ENCODE data around the gene TPST2.
"Not testable (repeated sequence)": the region's sequence is repeated elsewhere in the genome, so short reads cannot be mapped to it uniquely, and the experiment has no call there.

Gene TPST2

GRCh38 chr22:26528518-26528917, 61.4 kb downstream of the TPST2 start:
- not testable (repeated sequence) for DNase-seq

- peak; percentile 42 for DNase-seq
These were observed 62.1 kb downstream of the TPST2 start for GRCh38 chr22:26527574-26528465.

- DNase-seq: no peak
These were observed 62.8 kb downstream of the TPST2 start for GRCh38 chr22:26527167-26527566.

- no peak for DNase-seq
These were observed 63.9 kb downstream of the TPST2 start for GRCh38 chr22:26525946-26526564.

- no peak for DNase-seq
These were observed 65.1 kb downstream of the TPST2 start for GRCh38 chr22:26524870-26525269.

GRCh38 chr22:26522592-26522991, 67.3 kb downstream of the TPST2 start:
- no peak for DNase-seq

- no peak for DNase-seq
These were observed 67.9 kb downstream of the TPST2 start for GRCh38 chr22:26522012-26522411.

- DNase-seq: no peak
These were observed 72.5 kb downstream of the TPST2 start for GRCh38 chr22:26517429-26517828.

- no peak for DNase-seq
These were observed 73.4 kb downstream of the TPST2 start for GRCh38 chr22:26516503-26516902.

GRCh38 chr22:26515931-26516330, 74.0 kb downstream of the TPST2 start:
- no peak for DNase-seq

GRCh38 chr22:26514419-26515161, 75.3 kb downstream of the TPST2 start:
- DNase-seq: no peak

GRCh38 chr22:26513838-26514237, 76.1 kb downstream of the TPST2 start:
- DNase-seq: no peak

- peak; percentile 97 for DNase-seq
These were observed 77.7 kb downstream of the TPST2 start, which contains the start of gene TFIP11 for GRCh38 chr22:26512149-26512793. Gene TFIP11, minus strand, starts transcription at chr22:26512473. Its CDS starts 2,201 bp downstream, at chr22:26510272.

GRCh38 chr22:26508148-26508547, 81.8 kb downstream of the TPST2 start:
- no peak for DNase-seq

GRCh38 chr22:26503758-26504157, 86.2 kb downstream of the TPST2 start:
- no peak for DNase-seq

- DNase-seq: peak; percentile 67
These were observed 87.0 kb downstream of the TPST2 start for GRCh38 chr22:26502688-26503561.

GRCh38 chr22:26501996-26502395, 87.9 kb downstream of the TPST2 start:
- DNase-seq: no peak

GRCh38 chr22:26499188-26499703, 90.7 kb downstream of the TPST2 start:
- no peak for DNase-seq

GRCh38 chr22:26496456-26496855, 93.5 kb downstream of the TPST2 start:
- DNase-seq: no peak

GRCh38 chr22:26494506-26494905, 95.4 kb downstream of the TPST2 start:
- no peak for DNase-seq

- DNase-seq: no peak
These were observed 97.7 kb downstream of the TPST2 start for GRCh38 chr22:26492220-26492619.

All from eye (tissue), 1 donor.